OCI-LY3 (cell line): ENCODE measurements around the gene BARX2.

ENCODE experiments used
- CTCF ChIP-seq: fragments of 200-600, 300-600 bp; sonication (generic); IDR thresholded peaks from 2 replicates; pipeline ENCODE4 v1.5.1; 2014; ENCODE audit warnings: antibody characterized with exemption, low read length, low read depth
- EZH2phosphoT487 ChIP-seq: fragments of 200-600 bp; shearing (Covaris generic); IDR thresholded peaks from 2 replicates; pipeline ENCODE4 v1.6.1; 2018; ENCODE audit warnings: antibody characterized with exemption, mixed run types, low read depth

DNA sequence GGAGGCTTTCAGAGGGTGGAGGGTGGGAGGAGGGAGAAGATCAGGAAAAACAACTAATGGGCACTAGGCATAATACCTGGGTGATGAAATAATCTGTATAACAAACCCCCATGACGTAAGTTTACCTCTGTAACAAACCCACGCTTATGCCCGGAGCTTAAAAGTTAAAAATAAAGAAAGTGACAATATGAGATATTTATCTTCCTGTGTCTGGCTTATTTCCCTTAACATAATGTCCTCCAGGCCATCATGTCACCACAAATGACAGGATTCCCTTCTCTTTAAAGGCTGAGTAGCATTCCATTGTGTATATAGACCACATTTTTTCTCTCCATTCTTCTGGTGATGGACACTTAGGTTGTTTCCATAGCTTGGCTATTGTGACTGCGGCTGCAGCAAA, 79.5 kb downstream of the BARX2 start:
- TF ChIP-seq CTCF (no peak), EZH2phosphoT487 (no peak)
